WTC11 (cell line): Measurements from ENCODE around the gene JOSD2. TPM values are rescaled to one million over a fixed set of nuclear protein-coding genes. Genes with fewer than 3 reads are reported as not detected.

Experiments
- ATAC-seq: fragments of 200-7000 bp; cut with Tn5 transposase; 2 replicates; pipeline ENCODE4 v1.10.0; 2021; ENCODE audit warnings: mild to moderate bottlenecking, moderate library complexity
- CTCF ChIA-PET: fragments of 300-600 bp; sonication (Branson Sonifier 250); formaldehyde crosslinking; loops from one replicate; lab custom pipeline; 2021; ENCODE audit warnings: antibody characterized with exemption; lab: Charles Lee
- POLR2A ChIA-PET: fragments of 350-600 bp; sonication (Branson Sonifier 250); formaldehyde crosslinking; loops from one replicate; lab custom pipeline; 2021; ENCODE audit warnings: antibody characterized with exemption; lab: Charles Lee
- DNase-seq: peaks from one replicate; pipeline ENCODE4 v3.0.0; 2021; ENCODE audit warnings: low spot score
- H3K27ac Mint-ChIP-seq: 2 replicates; pipeline ENCODE4 v1.8.0; 2021; ENCODE audit warnings: mixed read lengths
- H3K27me3 Mint-ChIP-seq: 2 replicates; pipeline ENCODE4 v1.8.0; 2021; ENCODE audit warnings: low read depth, mild to moderate bottlenecking, moderate library complexity, mixed read lengths
- H3K36me3 Mint-ChIP-seq: 2 replicates; pipeline ENCODE4 v1.8.0; 2021; ENCODE audit warnings: mixed read lengths
- H3K4me1 Mint-ChIP-seq: 2 replicates; pipeline ENCODE4 v1.8.0; 2022; ENCODE audit warnings: mixed read lengths
- H3K4me3 Mint-ChIP-seq: 2 replicates; pipeline ENCODE4 v1.8.0; 2021; ENCODE audit warnings: mild to moderate bottlenecking, moderate library complexity, mixed read lengths
- H3K9me3 Mint-ChIP-seq: 2 replicates; pipeline ENCODE4 v1.8.0; 2021; ENCODE audit warnings: mixed read lengths
- ATF1 ChIP-seq: sonication (generic); formaldehyde crosslinking; IDR thresholded peaks from 2 replicates; pipeline ENCODE4 v1.8.1; 2023; ENCODE audit warnings: mild to moderate bottlenecking, moderate library complexity, missing genetic modification reagents
- CREM ChIP-seq: sonication (generic); formaldehyde crosslinking; IDR thresholded peaks from 2 replicates; pipeline ENCODE4 v1.8.1; 2022; ENCODE audit warnings: mild to moderate bottlenecking, missing genetic modification reagents, moderate library complexity
- ESRRA ChIP-seq: sonication (generic); formaldehyde crosslinking; IDR thresholded peaks from 2 replicates; pipeline ENCODE4 v1.8.1; 2022; ENCODE audit warnings: mild to moderate bottlenecking, missing genetic modification reagents, borderline replicate concordance
- JAZF1 ChIP-seq: fragments of 250-450 bp; sonication (Bioruptor Pico); IDR thresholded peaks from 2 replicates; pipeline ENCODE4 v1.9.0; 2021; ENCODE audit warnings: moderate library complexity, mild to moderate bottlenecking, inconsistent platforms
- MXD4 ChIP-seq: fragments of 250-450 bp; sonication (Bioruptor Pico); IDR thresholded peaks from 2 replicates; pipeline ENCODE4 v1.8.0; 2021; ENCODE audit warnings: mild to moderate bottlenecking, moderate library complexity, borderline replicate concordance
- NFE2L1 ChIP-seq: sonication (generic); formaldehyde crosslinking; IDR thresholded peaks from 2 replicates; pipeline ENCODE4 v1.8.1; 2023; ENCODE audit warnings: missing genetic modification reagents
- OVOL2 ChIP-seq: fragments of 250-450 bp; sonication (Bioruptor Pico); IDR thresholded peaks from 2 replicates; pipeline ENCODE4 v1.9.0; 2021; ENCODE audit warnings: mild to moderate bottlenecking, borderline replicate concordance
- PRRX2 ChIP-seq: fragments of 250-450 bp; sonication (Bioruptor Pico); IDR thresholded peaks from 2 replicates; pipeline ENCODE4 v1.8.0; 2021; ENCODE audit warnings: mild to moderate bottlenecking
- ZNF121 ChIP-seq: sonication (generic); formaldehyde crosslinking; IDR thresholded peaks from 2 replicates; pipeline ENCODE4 v1.8.0; 2023; ENCODE audit warnings: missing genetic modification reagents
- ZNF219 ChIP-seq: sonication (generic); formaldehyde crosslinking; IDR thresholded peaks from 2 replicates; pipeline ENCODE4 v1.8.0; 2023; ENCODE audit warnings: missing genetic modification reagents, mild to moderate bottlenecking, borderline replicate concordance
- ZNF317 ChIP-seq: sonication (generic); formaldehyde crosslinking; IDR thresholded peaks from 2 replicates; pipeline ENCODE4 v1.8.1; 2023; ENCODE audit warnings: low read depth, mild to moderate bottlenecking, moderate library complexity, missing genetic modification reagents, borderline replicate concordance
- ZNF423 ChIP-seq: fragments of 250-450 bp; sonication (Bioruptor Pico); IDR thresholded peaks from 2 replicates; pipeline ENCODE4 v2.1.2; 2022; ENCODE audit warnings: mild to moderate bottlenecking, moderate library complexity
- total RNA-seq: library from RNA; stranded (reverse); gene quantifications from 3 replicates; pipeline ENCODE4 v1.2.3, GENCODE V29; 2021
- TF ChIP-seq, protein P1 (sequence below): fragments of 250-450 bp; sonication (Bioruptor Pico); IDR thresholded peaks from 2 replicates; pipeline ENCODE4 v1.9.0; 2021; ENCODE audit warnings: mild to moderate bottlenecking, borderline replicate concordance
- TF ChIP-seq, protein P2 (sequence below): sonication (generic); formaldehyde crosslinking; IDR thresholded peaks from 2 replicates; pipeline ENCODE4 v1.8.1; 2022; ENCODE audit warnings: low read depth, mild to moderate bottlenecking, moderate library complexity, missing genetic modification reagents, borderline replicate concordance
- TF ChIP-seq, protein P3 (sequence below): sonication (generic); formaldehyde crosslinking; IDR thresholded peaks from 2 replicates; pipeline ENCODE4 v1.8.0; 2022; ENCODE audit warnings: mild to moderate bottlenecking, missing genetic modification reagents
- TF ChIP-seq, protein P4 (sequence below): sonication (generic); formaldehyde crosslinking; IDR thresholded peaks from 2 replicates; pipeline ENCODE4 v1.8.1; 2022; ENCODE audit warnings: mild to moderate bottlenecking, moderate library complexity, missing genetic modification reagents
- TF ChIP-seq, protein P5 (sequence below): sonication (generic); formaldehyde crosslinking; IDR thresholded peaks from 2 replicates; pipeline ENCODE4 v1.8.0; 2022; ENCODE audit warnings: missing genetic modification reagents
- TF ChIP-seq, protein P6 (sequence below): sonication (generic); formaldehyde crosslinking; IDR thresholded peaks from 2 replicates; pipeline ENCODE4 v1.8.1; 2023; ENCODE audit warnings: mild to moderate bottlenecking, missing genetic modification reagents, moderate library complexity

JOSD2 gene
- total RNA-seq, 1 experiment from 2014 or later: 4.0 TPM

DNA sequence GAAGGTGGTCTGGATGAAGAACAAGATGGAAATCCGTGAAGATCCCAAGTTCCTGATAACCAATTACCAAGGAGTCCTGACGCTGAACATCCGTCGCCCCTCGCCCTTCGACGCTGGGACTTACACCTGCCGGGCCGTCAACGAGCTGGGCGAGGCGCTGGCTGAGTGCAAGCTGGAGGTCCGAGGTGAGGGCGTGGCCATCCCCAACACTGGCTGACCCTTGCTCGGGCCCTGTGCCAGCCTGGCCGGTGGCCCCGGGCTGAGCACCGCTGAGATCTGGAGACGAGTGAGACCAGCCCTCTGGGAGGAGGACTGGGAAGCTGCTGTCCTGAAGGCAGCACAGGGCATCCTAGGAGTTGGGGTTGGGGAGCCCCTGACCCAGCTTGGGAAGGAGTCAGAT is 46.6 kb downstream of the JOSD2 start:
- DNase-seq: no peak
- H3K4me1 Mint-ChIP-seq: peaks cover 7% of the 10 kb centered on the region
- TF ChIP-seq ZNF121 (CRISPR knock-in tag): no peak
- no peak for TF ChIP-seq ZNF423 (CRISPR knock-in tag)
- TF ChIP-seq JAZF1 (CRISPR knock-in tag): no peak
- no peak for TF ChIP-seq CREM (CRISPR knock-in tag)
- no peak for TF ChIP-seq ESRRA (CRISPR knock-in tag)
- no peak for TF ChIP-seq ZNF317 (CRISPR knock-in tag)
- TF ChIP-seq, protein P1, sequence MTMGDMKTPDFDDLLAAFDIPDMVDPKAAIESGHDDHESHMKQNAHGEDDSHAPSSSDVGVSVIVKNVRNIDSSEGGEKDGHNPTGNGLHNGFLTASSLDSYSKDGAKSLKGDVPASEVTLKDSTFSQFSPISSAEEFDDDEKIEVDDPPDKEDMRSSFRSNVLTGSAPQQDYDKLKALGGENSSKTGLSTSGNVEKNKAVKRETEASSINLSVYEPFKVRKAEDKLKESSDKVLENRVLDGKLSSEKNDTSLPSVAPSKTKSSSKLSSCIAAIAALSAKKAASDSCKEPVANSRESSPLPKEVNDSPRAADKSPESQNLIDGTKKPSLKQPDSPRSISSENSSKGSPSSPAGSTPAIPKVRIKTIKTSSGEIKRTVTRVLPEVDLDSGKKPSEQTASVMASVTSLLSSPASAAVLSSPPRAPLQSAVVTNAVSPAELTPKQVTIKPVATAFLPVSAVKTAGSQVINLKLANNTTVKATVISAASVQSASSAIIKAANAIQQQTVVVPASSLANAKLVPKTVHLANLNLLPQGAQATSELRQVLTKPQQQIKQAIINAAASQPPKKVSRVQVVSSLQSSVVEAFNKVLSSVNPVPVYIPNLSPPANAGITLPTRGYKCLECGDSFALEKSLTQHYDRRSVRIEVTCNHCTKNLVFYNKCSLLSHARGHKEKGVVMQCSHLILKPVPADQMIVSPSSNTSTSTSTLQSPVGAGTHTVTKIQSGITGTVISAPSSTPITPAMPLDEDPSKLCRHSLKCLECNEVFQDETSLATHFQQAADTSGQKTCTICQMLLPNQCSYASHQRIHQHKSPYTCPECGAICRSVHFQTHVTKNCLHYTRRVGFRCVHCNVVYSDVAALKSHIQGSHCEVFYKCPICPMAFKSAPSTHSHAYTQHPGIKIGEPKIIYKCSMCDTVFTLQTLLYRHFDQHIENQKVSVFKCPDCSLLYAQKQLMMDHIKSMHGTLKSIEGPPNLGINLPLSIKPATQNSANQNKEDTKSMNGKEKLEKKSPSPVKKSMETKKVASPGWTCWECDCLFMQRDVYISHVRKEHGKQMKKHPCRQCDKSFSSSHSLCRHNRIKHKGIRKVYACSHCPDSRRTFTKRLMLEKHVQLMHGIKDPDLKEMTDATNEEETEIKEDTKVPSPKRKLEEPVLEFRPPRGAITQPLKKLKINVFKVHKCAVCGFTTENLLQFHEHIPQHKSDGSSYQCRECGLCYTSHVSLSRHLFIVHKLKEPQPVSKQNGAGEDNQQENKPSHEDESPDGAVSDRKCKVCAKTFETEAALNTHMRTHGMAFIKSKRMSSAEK: no peak
- no peak for TF ChIP-seq ATF1
- TF ChIP-seq, protein P2, sequence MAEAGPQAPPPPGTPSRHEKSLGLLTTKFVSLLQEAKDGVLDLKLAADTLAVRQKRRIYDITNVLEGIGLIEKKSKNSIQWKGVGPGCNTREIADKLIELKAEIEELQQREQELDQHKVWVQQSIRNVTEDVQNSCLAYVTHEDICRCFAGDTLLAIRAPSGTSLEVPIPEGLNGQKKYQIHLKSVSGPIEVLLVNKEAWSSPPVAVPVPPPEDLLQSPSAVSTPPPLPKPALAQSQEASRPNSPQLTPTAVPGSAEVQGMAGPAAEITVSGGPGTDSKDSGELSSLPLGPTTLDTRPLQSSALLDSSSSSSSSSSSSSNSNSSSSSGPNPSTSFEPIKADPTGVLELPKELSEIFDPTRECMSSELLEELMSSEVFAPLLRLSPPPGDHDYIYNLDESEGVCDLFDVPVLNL (CRISPR knock-in tag): no peak
- TF ChIP-seq MXD4 (CRISPR knock-in tag): no peak
- TF ChIP-seq, protein P3, sequence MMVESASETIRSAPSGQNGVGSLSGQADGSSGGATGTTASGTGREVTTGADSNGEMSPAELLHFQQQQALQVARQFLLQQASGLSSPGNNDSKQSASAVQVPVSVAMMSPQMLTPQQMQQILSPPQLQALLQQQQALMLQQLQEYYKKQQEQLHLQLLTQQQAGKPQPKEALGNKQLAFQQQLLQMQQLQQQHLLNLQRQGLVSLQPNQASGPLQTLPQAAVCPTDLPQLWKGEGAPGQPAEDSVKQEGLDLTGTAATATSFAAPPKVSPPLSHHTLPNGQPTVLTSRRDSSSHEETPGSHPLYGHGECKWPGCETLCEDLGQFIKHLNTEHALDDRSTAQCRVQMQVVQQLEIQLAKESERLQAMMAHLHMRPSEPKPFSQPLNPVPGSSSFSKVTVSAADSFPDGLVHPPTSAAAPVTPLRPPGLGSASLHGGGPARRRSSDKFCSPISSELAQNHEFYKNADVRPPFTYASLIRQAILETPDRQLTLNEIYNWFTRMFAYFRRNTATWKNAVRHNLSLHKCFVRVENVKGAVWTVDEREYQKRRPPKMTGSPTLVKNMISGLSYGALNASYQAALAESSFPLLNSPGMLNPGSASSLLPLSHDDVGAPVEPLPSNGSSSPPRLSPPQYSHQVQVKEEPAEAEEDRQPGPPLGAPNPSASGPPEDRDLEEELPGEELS: no peak
- no peak for TF ChIP-seq NFE2L1 (CRISPR knock-in tag)
- TF ChIP-seq, protein P4, sequence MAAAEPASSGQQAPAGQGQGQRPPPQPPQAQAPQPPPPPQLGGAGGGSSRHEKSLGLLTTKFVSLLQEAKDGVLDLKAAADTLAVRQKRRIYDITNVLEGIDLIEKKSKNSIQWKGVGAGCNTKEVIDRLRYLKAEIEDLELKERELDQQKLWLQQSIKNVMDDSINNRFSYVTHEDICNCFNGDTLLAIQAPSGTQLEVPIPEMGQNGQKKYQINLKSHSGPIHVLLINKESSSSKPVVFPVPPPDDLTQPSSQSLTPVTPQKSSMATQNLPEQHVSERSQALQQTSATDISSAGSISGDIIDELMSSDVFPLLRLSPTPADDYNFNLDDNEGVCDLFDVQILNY (CRISPR knock-in tag): no peak
- TF ChIP-seq, protein P5, sequence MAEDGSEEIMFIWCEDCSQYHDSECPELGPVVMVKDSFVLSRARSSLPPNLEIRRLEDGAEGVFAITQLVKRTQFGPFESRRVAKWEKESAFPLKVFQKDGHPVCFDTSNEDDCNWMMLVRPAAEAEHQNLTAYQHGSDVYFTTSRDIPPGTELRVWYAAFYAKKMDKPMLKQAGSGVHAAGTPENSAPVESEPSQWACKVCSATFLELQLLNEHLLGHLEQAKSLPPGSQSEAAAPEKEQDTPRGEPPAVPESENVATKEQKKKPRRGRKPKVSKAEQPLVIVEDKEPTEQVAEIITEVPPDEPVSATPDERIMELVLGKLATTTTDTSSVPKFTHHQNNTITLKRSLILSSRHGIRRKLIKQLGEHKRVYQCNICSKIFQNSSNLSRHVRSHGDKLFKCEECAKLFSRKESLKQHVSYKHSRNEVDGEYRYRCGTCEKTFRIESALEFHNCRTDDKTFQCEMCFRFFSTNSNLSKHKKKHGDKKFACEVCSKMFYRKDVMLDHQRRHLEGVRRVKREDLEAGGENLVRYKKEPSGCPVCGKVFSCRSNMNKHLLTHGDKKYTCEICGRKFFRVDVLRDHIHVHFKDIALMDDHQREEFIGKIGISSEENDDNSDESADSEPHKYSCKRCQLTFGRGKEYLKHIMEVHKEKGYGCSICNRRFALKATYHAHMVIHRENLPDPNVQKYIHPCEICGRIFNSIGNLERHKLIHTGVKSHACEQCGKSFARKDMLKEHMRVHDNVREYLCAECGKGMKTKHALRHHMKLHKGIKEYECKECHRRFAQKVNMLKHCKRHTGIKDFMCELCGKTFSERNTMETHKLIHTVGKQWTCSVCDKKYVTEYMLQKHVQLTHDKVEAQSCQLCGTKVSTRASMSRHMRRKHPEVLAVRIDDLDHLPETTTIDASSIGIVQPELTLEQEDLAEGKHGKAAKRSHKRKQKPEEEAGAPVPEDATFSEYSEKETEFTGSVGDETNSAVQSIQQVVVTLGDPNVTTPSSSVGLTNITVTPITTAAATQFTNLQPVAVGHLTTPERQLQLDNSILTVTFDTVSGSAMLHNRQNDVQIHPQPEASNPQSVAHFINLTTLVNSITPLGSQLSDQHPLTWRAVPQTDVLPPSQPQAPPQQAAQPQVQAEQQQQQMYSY: no peak
- no peak for TF ChIP-seq OVOL2
- TF ChIP-seq PRRX2 (CRISPR knock-in tag): no peak
- TF ChIP-seq, protein P6, sequence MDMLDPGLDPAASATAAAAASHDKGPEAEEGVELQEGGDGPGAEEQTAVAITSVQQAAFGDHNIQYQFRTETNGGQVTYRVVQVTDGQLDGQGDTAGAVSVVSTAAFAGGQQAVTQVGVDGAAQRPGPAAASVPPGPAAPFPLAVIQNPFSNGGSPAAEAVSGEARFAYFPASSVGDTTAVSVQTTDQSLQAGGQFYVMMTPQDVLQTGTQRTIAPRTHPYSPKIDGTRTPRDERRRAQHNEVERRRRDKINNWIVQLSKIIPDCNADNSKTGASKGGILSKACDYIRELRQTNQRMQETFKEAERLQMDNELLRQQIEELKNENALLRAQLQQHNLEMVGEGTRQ (CRISPR knock-in tag): no peak
- no peak for TF ChIP-seq ZNF219 (CRISPR knock-in tag)
- no peak for ATAC-seq
- no peaks in the 10 kb centered on the region for H3K36me3 Mint-ChIP-seq
- ChIA-PET CTCF (interaction anchor here (0.7 to 3.2 kb wide), 8 partner anchors 10 to 136 kb away, joined by 3 to 35 read pairs (median 6); partner anchors contain the start of gene KCNC3), POLR2A (interaction anchor here (0.5 kb wide), 1 partner anchor 53 kb away, joined by 3 read pairs; no protein-coding TSS in a partner anchor)
- no peak overlapping the region for H3K27ac Mint-ChIP-seq
- H3K9me3 Mint-ChIP-seq: no peaks in the 10 kb centered on the region
- H3K27me3 Mint-ChIP-seq: peaks cover 4% of the 10 kb centered on the region
- no peak overlapping the region for H3K4me3 Mint-ChIP-seq
